ENCODE measurements around the gene CRIP2. TPM values are rescaled to one million over a fixed set of nuclear protein-coding genes. Genes with fewer than 3 reads are reported as not detected.

Gene CRIP2
- total and polyA plus RNA-seq, 2 donors (not counting 3 experiments of a cell fraction or from before 2014, with no cell fraction given), result 322 to 954 TPM

GRCh38 chr14:105458010-105458409 lies 16.6 kb upstream of the CRIP2 start:
- Histone ChIP-seq H3K79me2 (ENCODE audit: control insufficient read depth, insufficient read depth, low read length) (no peaks in the 10 kb centered on the region), H2AFZ (ENCODE audit: low read depth, low read length) (no peak overlapping the region), H3K9me3 (replicated peaks; ENCODE audit: control insufficient read depth, insufficient read depth, low read length) (no peaks in the 10 kb centered on the region), H3K4me1 (ENCODE audit: control insufficient read depth, extremely low read depth, insufficient read depth, low read length) (no peaks in the 10 kb centered on the region), H3K9me1 (replicated peaks; ENCODE audit: control insufficient read depth, extremely low read depth, insufficient read depth, low read length) (no peaks in the 10 kb centered on the region), H3K4me2 (ENCODE audit: insufficient read depth, low read length) (no peak overlapping the region), H4K20me1 (replicated peaks; ENCODE audit: control insufficient read depth, extremely low read depth, insufficient read depth, low read length) (no peaks in the 10 kb centered on the region), H3K27ac (ENCODE audit: insufficient read depth, low read depth, low read length) (no peak overlapping the region), H3K9ac (replicated peaks; ENCODE audit: extremely low read depth, insufficient read depth, low read length) (no peak overlapping the region), H3K4me3 (replicated peaks in 1 of 3; ENCODE audit: insufficient read depth in 1 of 3, low read depth in 1 of 3, low read length in 3 of 3) (no peak overlapping the region), H3K36me3 (ENCODE audit: control insufficient read depth in 2 of 2, extremely low read depth in 1 of 2, insufficient read depth in 2 of 2, low read length in 2 of 2) (peaks cover 2 to 53% of the 10 kb centered on the region in 2 experiments), H3K27me3 (ENCODE audit: control insufficient read depth in 2 of 2, insufficient read depth in 2 of 2, low read length in 2 of 2) (no peaks in the 10 kb centered on the region)
- intact Hi-C loops (cut with micrococcal nuclease) (no loop called here), dilution Hi-C loops (cut with MboI; ENCODE audit: extremely low pct_ligation_motif_present, low sequenced_read_pairs) (no loop called here)
- CTCF ChIA-PET, result interaction anchor here (0.9 to 2.6 kb wide), 4 partner anchors 9 to 32 kb away, joined by 3 to 16 read pairs (median 10); partner anchors contain the start of gene TEDC1
- DNase-seq (ENCODE audit: low read depth, low spot score) (no peak), FAIRE-seq (no peak)
- no peak for TF ChIP-seq FOS (IDR thresholded peaks at IDR 0.05; ENCODE audit: borderline replicate concordance, insufficient read depth, low read length)
- POLR2A ChIA-PET, result no interaction called here
- BruUV-seq (replicated peaks), result no TSS peak

DNA sequence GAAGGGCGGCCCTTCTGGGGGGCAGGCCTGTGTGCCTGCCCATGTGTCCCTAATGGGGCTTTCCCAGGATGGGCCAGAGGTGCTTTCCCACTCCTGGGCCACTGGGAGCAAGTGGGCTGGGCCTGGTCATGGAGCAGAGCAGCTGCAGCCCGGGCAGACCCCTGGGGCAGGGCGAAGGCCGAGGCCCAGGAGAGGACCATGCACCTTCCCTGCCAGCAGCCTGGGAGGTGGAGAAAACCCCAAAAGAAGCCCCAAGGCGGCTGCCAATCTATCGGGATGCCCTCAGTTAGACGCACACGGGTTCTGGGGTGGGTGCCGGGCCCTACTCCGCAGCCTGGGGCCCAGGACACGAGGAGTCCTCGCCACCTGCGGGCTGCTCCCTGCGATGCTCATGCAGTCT lies 16.1 kb upstream of the CRIP2 start:
- no peak for DNase-seq (ENCODE audit: low read depth, low spot score)
- FAIRE-seq, result no peak
- CTCF ChIA-PET, result interaction anchor here (0.9 to 2.4 kb wide), 2 partner anchors 9 to 10 kb away, joined by 3 to 8 read pairs; no protein-coding TSS in a partner anchor
- H2AFZ ChIP-seq (ENCODE audit: low read depth, low read length), result no peak overlapping the region
- peaks cover 2 to 58% of the 10 kb centered on the region in 2 experiments for H3K36me3 ChIP-seq (ENCODE audit: control insufficient read depth in 2 of 2, extremely low read depth in 1 of 2, insufficient read depth in 2 of 2, low read length in 2 of 2)
- H3K4me3 ChIP-seq (replicated peaks in 1 of 3; ENCODE audit: insufficient read depth in 1 of 3, low read depth in 1 of 3, low read length in 3 of 3), result no peak overlapping the region
- H3K9ac ChIP-seq (replicated peaks; ENCODE audit: extremely low read depth, insufficient read depth, low read length), result no peak overlapping the region
- POLR2A ChIA-PET, result no interaction called here
- no peaks in the 10 kb centered on the region for H3K27me3 ChIP-seq (ENCODE audit: control insufficient read depth in 2 of 2, insufficient read depth in 2 of 2, low read length in 2 of 2)
- no peak overlapping the region for H3K27ac ChIP-seq (ENCODE audit: insufficient read depth, low read depth, low read length)
- H3K4me2 ChIP-seq (ENCODE audit: insufficient read depth, low read length), result no peak overlapping the region
- TF ChIP-seq MYC (IDR thresholded peaks at IDR 0.05; ENCODE audit: low read depth, low read length), result no peak
- no peak for TF ChIP-seq POLR2A (IDR thresholded peaks at IDR 0.05; ENCODE audit: low read depth, low read length)
- TF ChIP-seq POLR2AphosphoS5 (IDR thresholded peaks at IDR 0.05; ENCODE audit: insufficient read depth, low read depth, low read length), result no peak
- no peak for TF ChIP-seq FOS (IDR thresholded peaks at IDR 0.05; ENCODE audit: borderline replicate concordance, insufficient read depth, low read length)
- no peak for TF ChIP-seq EZH2 (IDR thresholded peaks at IDR 0.05; ENCODE audit: borderline replicate concordance, low read depth, low read length, severe bottlenecking)
- no peak for TF ChIP-seq CTCF (IDR thresholded peaks at IDR 0.05; ENCODE audit: extremely low read depth in 1 of 2, insufficient read depth in 1 of 2, low read depth in 1 of 2, low read length in 2 of 2)
- no peak for TF ChIP-seq JUN (IDR thresholded peaks at IDR 0.05; ENCODE audit: borderline replicate concordance, insufficient read depth, insufficient read length, low read depth)
- no peak for TF ChIP-seq GATA2 (IDR thresholded peaks at IDR 0.05; ENCODE audit: insufficient read depth, insufficient read length, low read depth, low read length)
- TF ChIP-seq, protein P1, sequence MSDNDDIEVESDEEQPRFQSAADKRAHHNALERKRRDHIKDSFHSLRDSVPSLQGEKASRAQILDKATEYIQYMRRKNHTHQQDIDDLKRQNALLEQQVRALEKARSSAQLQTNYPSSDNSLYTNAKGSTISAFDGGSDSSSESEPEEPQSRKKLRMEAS (IDR thresholded peaks at IDR 0.05; ENCODE audit: insufficient read depth, insufficient read length), result no peak
- intact Hi-C loops (cut with micrococcal nuclease) (no loop called here), dilution Hi-C loops (cut with MboI; ENCODE audit: extremely low pct_ligation_motif_present, low sequenced_read_pairs) (no loop called here)
- no peaks in the 10 kb centered on the region for H4K20me1 ChIP-seq (replicated peaks; ENCODE audit: control insufficient read depth, extremely low read depth, insufficient read depth, low read length)
- no TSS peak for BruUV-seq (replicated peaks)
- no peaks in the 10 kb centered on the region for H3K79me2 ChIP-seq (ENCODE audit: control insufficient read depth, insufficient read depth, low read length)
- no peaks in the 10 kb centered on the region for H3K9me3 ChIP-seq (replicated peaks; ENCODE audit: control insufficient read depth, insufficient read depth, low read length)
- H3K4me1 ChIP-seq (ENCODE audit: control insufficient read depth, extremely low read depth, insufficient read depth, low read length), result no peaks in the 10 kb centered on the region
- no peaks in the 10 kb centered on the region for H3K9me1 ChIP-seq (replicated peaks; ENCODE audit: control insufficient read depth, extremely low read depth, insufficient read depth, low read length)

Measured in endothelial cell of umbilical vein (primary cell).